ENCODE measurements around the gene RPAP3.

RPAP3 gene

GRCh38 chr12:47748899-47749298 lies 43.1 kb upstream of the RPAP3 start:
- no peaks in the 10 kb centered on the region for H3F3A ChIP-seq (ENCODE audit: low read depth)
- H3K9me3 ChIP-seq (ENCODE audit: insufficient read depth, low read depth, low read length): no peaks in the 10 kb centered on the region
- no peaks in the 10 kb centered on the region for H3K79me2 ChIP-seq (ENCODE audit: insufficient read depth, low read length)
- no peaks in the 10 kb centered on the region for H3K27me3 ChIP-seq (ENCODE audit: insufficient read depth, low read length, poor library complexity, severe bottlenecking)
- TF ChIP-seq CTCF (conservative IDR thresholded peaks at IDR 0.05; ENCODE audit: low read length): no peak
- no peak for TF ChIP-seq EZH2phosphoT487 (IDR thresholded peaks at IDR 0.05; ENCODE audit: borderline replicate concordance)
- no peaks in the 10 kb centered on the region for H3K9me2 ChIP-seq (replicated peaks; ENCODE audit: low read depth, low read length)
- H3K36me3 ChIP-seq (ENCODE audit: insufficient read depth, low read length): peaks cover 3% of the 10 kb centered on the region; the same call in 1 of the 2 replicates
- H2AFZ ChIP-seq (ENCODE audit: low read length): no peak overlapping the region
- H3K4me1 ChIP-seq (ENCODE audit: insufficient read depth, low read length, poor library complexity, severe bottlenecking): peaks cover 16% of the 10 kb centered on the region
- no peak overlapping the region for H3K4me3 ChIP-seq (ENCODE audit: low read length, poor library complexity, severe bottlenecking)
- H3K9ac ChIP-seq (ENCODE audit: low read depth, low read length, poor library complexity, severe bottlenecking): no peak overlapping the region
- H4K20me1 ChIP-seq (ENCODE audit: insufficient read depth, low read length, poor library complexity, severe bottlenecking): no peaks in the 10 kb centered on the region
- H3K4me2 ChIP-seq (ENCODE audit: low read depth, low read length, poor library complexity, severe bottlenecking): no peak overlapping the region

- no peaks in the 10 kb centered on the region for H3K9me2 ChIP-seq (replicated peaks; ENCODE audit: low read depth, low read length)
- no peaks in the 10 kb centered on the region for H3K27me3 ChIP-seq (ENCODE audit: insufficient read depth, low read length, poor library complexity, severe bottlenecking)
- H4K20me1 ChIP-seq (ENCODE audit: insufficient read depth, low read length, poor library complexity, severe bottlenecking): no peaks in the 10 kb centered on the region
- no peak overlapping the region for H3K9ac ChIP-seq (ENCODE audit: low read depth, low read length, poor library complexity, severe bottlenecking)
- no peaks in the 10 kb centered on the region for H3K79me2 ChIP-seq (ENCODE audit: insufficient read depth, low read length)
- H3K4me3 ChIP-seq (ENCODE audit: low read length, poor library complexity, severe bottlenecking): no peak overlapping the region
- H3K4me2 ChIP-seq (ENCODE audit: low read depth, low read length, poor library complexity, severe bottlenecking): no peak overlapping the region
- TF ChIP-seq EZH2phosphoT487 (IDR thresholded peaks at IDR 0.05; ENCODE audit: borderline replicate concordance): no peak
- H3K36me3 ChIP-seq (ENCODE audit: insufficient read depth, low read length): peaks cover 3% of the 10 kb centered on the region; the same call in 1 of the 2 replicates
- H2AFZ ChIP-seq (ENCODE audit: low read length): no peak overlapping the region
- H3K4me1 ChIP-seq (ENCODE audit: insufficient read depth, low read length, poor library complexity, severe bottlenecking): peaks cover 11% of the 10 kb centered on the region
- H3K9me3 ChIP-seq (ENCODE audit: insufficient read depth, low read depth, low read length): no peaks in the 10 kb centered on the region
- H3F3A ChIP-seq (ENCODE audit: low read depth): no peaks in the 10 kb centered on the region
Observed at GRCh38 chr12:47748507-47748828, 42.6 kb upstream of the RPAP3 start.

- Histone ChIP-seq H3F3A (ENCODE audit: low read depth) (no peaks in the 10 kb centered on the region), H3K79me2 (ENCODE audit: insufficient read depth, low read length) (no peaks in the 10 kb centered on the region), H2AFZ (ENCODE audit: low read length) (no peak overlapping the region), H3K4me2 (ENCODE audit: low read depth, low read length, poor library complexity, severe bottlenecking) (no peak overlapping the region), H3K9me3 (ENCODE audit: insufficient read depth, low read depth, low read length) (no peaks in the 10 kb centered on the region), H3K9ac (ENCODE audit: low read depth, low read length, poor library complexity, severe bottlenecking) (no peak overlapping the region), H3K36me3 (ENCODE audit: insufficient read depth, low read length) (peaks cover 3% of the 10 kb centered on the region; the same call in 1 of the 2 replicates), H3K9me2 (replicated peaks; ENCODE audit: low read depth, low read length) (no peaks in the 10 kb centered on the region), H4K20me1 (ENCODE audit: insufficient read depth, low read length, poor library complexity, severe bottlenecking) (no peaks in the 10 kb centered on the region), H3K4me1 (ENCODE audit: insufficient read depth, low read length, poor library complexity, severe bottlenecking) (peaks cover 5% of the 10 kb centered on the region), H3K27me3 (ENCODE audit: insufficient read depth, low read length, poor library complexity, severe bottlenecking) (no peaks in the 10 kb centered on the region), H3K4me3 (ENCODE audit: low read length, poor library complexity, severe bottlenecking) (no peak overlapping the region)
- TF ChIP-seq EZH2phosphoT487 (IDR thresholded peaks at IDR 0.05; ENCODE audit: borderline replicate concordance): no peak
- no peak for TF ChIP-seq CTCF (conservative IDR thresholded peaks at IDR 0.05; ENCODE audit: low read length)
Observed at GRCh38 chr12:47747596-47748506, 42.0 kb upstream of the RPAP3 start.
